ENCODE results near the gene ADAP1.

DNA sequence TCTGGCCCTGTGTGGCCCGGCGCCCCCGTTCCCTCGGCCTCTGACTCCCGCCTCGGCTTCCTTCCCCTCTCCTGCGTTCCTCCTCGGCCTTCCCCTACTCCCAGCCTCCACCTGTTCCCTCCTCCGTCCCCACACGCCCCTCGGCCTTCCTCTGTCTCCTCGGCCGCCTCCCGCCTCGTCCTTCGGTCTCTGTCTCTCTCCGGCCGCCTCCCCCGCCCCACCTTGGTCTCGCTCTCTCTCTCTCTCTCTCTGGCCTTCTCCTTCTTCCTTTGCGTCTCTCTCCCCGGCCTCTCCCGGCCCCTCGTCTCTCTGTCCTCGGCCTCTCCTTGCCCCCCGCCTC lies 77.5 kb downstream of the ADAP1 start:
- no peak for TF ChIP-seq EP300 (IDR thresholded peaks at IDR 0.05; ENCODE audit: low read depth)
- TF ChIP-seq POLR2A (IDR thresholded peaks at IDR 0.05), result no peak
- TF ChIP-seq, protein P1, sequence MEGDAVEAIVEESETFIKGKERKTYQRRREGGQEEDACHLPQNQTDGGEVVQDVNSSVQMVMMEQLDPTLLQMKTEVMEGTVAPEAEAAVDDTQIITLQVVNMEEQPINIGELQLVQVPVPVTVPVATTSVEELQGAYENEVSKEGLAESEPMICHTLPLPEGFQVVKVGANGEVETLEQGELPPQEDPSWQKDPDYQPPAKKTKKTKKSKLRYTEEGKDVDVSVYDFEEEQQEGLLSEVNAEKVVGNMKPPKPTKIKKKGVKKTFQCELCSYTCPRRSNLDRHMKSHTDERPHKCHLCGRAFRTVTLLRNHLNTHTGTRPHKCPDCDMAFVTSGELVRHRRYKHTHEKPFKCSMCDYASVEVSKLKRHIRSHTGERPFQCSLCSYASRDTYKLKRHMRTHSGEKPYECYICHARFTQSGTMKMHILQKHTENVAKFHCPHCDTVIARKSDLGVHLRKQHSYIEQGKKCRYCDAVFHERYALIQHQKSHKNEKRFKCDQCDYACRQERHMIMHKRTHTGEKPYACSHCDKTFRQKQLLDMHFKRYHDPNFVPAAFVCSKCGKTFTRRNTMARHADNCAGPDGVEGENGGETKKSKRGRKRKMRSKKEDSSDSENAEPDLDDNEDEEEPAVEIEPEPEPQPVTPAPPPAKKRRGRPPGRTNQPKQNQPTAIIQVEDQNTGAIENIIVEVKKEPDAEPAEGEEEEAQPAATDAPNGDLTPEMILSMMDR (IDR thresholded peaks at IDR 0.05), result no peak
- no peak for TF ChIP-seq POLR2AphosphoS5 (IDR thresholded peaks at IDR 0.05)

All from transverse colon (tissue), 4 donors.